ENCODE results near the gene PRTG.
A peak's percentile ranks its signal among the peaks of the same experiment; 100 is the strongest.
"Not testable (repeated sequence)": the region's sequence is repeated elsewhere in the genome, so short reads cannot be mapped to it uniquely, and the experiment has no call there.

The PRTG gene

GRCh38 chr15:55743729-55744655 is 1.0 kb upstream of the PRTG start:
- no peak for DNase-seq

DNA sequence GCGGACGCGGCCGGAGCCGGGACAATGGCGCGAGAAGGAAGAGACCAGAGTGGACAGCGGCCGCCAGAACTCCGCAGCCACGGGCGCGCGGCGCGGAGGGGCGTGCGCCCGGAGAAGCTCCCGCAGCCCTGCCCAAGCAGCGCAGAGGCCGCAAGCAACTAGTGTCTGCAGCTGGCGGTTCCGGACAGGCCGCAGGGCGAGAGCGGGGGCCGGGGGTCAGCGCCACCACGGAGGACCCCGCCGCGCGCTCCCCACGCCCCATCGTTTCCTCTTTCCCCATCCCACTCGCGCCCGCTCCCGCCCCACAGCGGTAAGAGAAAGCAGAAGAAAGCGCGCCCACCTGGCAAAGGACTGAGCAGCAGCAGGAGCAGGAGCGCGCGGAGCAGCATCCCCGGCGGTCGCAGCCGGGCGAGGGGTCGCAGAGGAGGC is 440 bp downstream of the PRTG start:
- no peak for DNase-seq

DNA sequence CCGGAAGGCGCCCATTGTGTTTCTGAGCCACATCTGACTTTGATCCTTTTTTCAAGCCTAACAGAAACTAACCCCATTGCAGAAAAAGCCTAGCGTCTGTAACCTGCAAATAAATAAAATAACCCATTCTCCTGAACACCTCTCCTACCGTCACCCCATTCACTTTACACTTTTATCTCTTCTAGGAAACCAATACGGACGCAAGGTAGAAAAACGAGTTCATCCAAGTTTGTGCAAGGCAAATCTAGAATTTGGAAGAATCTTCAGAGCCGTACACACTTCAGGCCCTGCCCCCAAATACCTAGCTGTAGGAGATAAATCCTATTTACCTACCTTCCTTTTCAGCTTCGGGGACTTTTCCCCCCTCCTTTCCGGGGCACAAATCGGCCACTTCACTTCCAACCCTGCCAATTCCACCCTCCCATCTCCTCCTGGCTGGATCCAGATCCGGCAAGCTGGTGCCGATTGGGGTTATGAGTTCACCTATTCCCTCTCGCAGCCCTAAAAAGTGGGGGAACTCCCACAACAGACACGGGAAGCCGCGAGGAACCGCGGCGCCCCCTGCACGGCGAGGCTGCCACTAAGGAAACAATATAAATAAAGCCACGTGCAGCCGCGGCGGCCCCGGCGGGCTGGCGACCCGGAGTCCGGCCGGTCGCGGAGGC is 987 bp downstream of the PRTG start:
- DNase-seq: peak; percentile 15

DNA sequence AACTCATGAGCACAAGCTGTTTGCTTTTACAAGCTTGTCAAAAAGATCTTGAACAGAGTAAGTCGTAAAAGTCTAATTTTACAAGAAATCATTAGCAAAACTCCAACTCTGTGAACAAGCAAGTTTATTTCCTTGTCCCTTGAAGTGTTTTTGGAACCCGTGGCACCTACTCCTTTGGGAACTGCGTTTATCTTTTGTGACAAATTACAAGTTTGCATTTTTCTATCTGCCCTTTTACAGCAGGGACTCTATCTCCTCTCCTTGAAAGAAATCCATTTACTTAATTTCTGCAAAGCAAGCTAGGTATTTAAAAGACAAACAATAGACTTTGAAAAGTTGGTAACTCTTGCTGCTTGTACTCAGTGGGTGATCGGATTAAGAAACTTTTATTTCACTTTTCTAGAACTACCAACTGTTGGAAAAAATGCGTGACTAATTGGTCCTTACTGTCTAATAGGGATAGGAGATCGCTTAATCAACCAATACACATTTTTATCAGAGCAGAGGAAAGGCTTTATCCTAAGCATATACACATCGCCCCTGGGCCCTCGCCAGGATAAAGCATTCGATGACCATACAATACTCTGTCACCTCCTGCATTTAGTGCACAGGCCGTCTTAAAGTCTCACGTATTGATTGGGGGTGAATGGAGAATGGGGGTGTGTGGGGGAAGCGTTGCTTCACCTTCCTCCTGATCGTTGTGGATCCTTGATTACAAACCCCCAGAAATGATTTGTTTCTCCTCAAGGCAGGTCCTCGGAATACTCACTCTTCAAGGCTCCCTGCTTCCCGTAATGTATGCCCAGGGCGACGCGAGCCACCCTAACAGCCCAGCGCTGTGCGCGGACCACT is 1.7 kb downstream of the PRTG start:
- DNase-seq: no peak

GRCh38 chr15:55740359-55740878 is 2.5 kb downstream of the PRTG start:
- no peak for DNase-seq

- no peak for DNase-seq
Observed at GRCh38 chr15:55739641-55740040, 3.3 kb downstream of the PRTG start.

DNA sequence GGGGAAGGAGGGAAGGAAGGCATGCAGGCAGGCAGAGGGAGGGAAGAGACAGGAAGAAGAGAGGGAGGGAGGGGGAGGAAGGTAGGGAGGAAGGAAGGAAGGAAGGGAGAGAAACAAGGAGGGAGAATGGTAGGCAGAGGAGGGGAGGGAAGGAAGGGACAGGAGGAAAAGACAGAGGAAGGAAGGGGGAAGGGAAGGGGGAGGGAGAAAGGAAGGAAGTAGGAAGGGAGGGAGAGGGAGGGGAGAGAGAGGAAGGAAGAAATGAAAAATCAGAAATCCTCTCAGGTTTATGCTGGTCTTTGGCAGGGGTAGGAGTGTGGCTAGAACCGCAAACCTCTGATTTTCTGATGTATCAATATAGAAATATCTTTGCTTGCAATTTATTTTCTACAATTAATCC is 4.2 kb downstream of the PRTG start:
- DNase-seq: no peak

DNA sequence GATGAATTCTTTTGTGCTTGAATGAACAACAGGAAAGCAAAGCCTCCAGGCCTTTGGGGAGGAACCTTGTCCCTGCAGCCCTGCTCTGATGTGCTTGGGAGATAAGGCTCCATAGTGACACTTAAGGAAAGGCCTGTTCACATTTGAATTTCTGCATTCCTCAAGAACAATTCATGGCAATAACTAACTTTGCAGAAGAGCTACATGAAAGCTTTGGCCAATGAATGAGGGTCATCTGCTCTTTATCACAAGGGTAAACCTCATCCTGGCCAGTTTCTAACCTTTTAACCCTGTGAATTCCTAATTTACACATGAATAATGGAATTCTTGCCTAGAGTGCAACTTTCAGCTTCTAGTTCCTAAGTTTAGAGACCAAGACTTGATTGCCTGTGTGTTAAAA is 5.6 kb downstream of the PRTG start:
- peak; percentile 23 for DNase-seq

GRCh38 chr15:55736756-55737155 is 6.2 kb downstream of the PRTG start:
- no peak for DNase-seq

- DNase-seq: no peak
Observed at GRCh38 chr15:55734641-55735040, 8.3 kb downstream of the PRTG start.

DNA sequence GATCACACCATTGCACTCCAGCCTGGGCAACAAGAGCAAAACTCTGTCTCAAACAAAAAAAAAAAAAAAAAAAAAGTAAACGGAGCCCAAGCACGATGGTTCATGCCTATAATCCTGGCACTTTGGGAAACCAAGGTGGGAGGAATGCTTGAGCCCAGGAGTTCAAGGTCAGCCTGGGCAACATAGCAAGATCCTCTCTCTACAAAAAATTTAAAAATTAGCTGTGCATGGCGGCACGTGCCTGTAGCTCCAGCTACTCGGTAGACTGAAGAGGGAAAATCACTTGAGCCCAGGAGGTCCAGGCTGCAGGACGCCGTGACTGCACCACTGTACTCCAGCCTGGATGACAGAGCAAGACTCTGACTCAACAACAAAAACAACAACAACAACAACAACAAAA is 9.5 kb downstream of the PRTG start:
- DNase-seq: not testable (repeated sequence)

DNA sequence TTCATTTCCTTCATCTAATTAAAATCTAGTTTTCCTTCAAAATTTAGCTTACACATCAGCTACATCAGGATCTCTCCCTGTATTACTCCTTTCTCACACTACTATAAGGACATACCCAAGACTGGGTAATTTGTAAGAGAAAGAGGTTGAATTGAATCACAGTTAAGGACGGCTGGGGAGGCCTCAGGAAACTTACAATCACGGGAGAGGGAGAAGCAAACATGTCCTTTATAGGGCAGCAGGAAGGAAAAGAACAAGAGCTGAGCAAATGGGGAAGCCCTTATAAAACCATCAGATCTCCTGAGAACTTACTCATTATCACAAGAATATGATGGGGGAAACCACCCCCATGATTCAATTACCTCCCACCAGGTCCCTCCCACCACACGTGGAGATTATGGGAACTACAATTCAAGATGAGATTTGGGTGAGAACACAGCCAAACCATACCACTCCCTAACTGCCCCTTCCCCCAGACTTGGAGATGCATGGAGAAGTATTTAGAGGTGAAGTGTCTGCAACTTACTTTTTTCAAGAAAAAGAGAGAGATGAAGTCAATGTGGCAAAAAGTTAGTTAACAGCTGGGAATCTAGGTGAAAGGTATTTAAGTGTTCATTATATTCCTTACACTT is 21.3 kb downstream of the PRTG start:
- DNase-seq: no peak

- no peak for DNase-seq
Observed at GRCh38 chr15:55715355-55716076, 27.4 kb downstream of the PRTG start.

GRCh38 chr15:55714064-55714463 is 28.9 kb downstream of the PRTG start:
- no peak for DNase-seq

DNA sequence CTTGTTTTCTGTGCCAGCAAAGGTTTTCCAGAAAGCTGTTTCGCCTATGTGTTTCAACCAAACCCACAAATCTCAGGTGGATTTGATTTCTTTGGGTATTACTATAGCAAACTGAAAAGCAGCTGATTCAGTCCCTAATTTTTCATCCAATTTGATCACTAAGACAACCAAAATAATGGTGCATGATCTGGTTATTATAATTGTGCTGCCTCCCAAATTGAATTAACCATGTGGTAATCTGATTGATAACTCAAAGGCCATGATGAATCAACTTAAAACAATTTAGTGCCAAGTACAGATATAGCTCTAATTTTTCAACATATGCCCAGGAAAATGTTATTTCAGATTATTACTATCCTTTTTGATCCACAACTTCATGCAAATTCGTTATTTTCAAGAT is 30.6 kb downstream of the PRTG start:
- DNase-seq: no peak

DNA sequence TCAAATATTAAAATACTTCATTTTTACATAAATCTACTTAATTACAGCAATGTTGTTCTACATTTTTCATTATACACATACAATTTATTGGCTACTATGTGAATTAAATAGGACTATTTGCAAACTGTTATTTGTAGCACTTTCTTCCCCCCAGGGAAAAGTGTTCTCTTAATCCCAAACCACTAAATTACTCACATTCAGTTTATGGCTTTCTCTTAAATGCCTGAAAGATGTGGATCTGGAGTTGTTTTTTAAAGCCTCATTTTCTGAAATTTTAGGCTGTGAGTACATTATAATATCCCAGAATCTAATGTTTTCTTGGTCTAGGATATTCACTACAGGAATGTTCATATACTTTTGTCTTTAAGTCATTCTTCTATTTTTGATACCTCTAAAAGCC is 32.7 kb downstream of the PRTG start:
- DNase-seq: no peak

DNA sequence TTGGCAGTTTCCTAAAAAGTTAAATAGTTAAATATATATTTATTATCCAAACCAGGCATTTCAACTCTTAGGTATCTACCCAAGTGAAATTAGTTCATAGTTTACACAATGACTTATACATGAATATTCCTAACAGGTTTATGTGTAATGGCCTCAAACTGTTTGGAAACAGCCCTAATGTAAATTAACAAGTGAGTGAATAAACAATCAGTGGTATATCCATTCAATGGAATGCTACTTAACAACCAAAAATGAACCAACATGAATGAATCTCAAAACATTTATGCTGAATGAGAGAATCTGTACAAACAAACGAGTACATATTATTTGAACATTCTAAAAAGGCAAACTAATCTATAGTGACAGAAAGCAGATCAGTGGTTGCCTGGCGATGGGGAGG is 33.5 kb downstream of the PRTG start:
- no peak for DNase-seq

GRCh38 chr15:55708720-55709119 is 34.2 kb downstream of the PRTG start:
- no peak for DNase-seq

DNA sequence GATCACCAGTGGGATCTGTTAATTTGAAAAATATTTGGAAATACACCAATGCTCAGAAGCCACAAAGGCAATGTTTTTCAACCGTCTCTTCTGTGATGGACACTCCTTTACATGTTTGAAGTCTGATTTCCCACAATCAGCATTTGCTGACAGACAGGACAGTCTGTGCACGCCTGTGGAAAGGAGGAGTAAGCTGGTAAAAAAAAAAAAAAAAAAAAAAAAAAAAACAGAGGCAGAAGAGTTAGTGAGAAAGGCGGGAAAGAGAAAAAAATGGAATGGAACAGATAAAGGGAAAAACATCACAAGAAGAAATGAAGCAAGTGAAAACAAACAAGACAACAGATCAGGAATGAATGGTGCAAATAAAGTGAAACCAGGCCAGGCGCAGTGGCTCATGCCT is 35.0 kb downstream of the PRTG start:
- DNase-seq: no peak

GRCh38 chr15:55707518-55707917 is 35.4 kb downstream of the PRTG start:
- DNase-seq: no peak

GRCh38 chr15:55703873-55704301 is 39.1 kb downstream of the PRTG start:
- peak; percentile 27 for DNase-seq

DNA sequence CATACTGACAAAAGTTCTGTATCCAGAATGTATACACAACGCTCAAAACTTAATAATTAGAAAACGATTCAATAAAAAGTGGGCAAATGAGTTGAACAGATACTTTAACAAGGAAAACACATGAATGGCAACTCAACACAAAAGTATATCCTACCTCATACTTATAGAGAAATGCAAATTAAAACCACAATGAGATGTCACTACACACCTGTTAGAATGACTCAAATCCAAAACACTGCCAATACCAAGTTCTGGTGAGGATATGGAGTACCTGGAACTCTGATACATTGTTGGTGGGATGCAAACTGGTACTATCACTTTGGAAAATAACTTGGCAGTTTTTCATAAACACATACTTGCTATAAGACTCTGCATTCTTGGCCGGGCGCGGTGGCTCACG is 42.1 kb downstream of the PRTG start:
- DNase-seq: no peak

All from HCEC 1CT (cell line).